ENCODE results near the gene ELFN2. TPM values are rescaled to one million over a fixed set of nuclear protein-coding genes. Genes with fewer than 3 reads are reported as not detected.

The ELFN2 gene
- total and polyA plus RNA-seq, 4 donors: 0.62 to 6.8 (median 1.6) TPM

DNA sequence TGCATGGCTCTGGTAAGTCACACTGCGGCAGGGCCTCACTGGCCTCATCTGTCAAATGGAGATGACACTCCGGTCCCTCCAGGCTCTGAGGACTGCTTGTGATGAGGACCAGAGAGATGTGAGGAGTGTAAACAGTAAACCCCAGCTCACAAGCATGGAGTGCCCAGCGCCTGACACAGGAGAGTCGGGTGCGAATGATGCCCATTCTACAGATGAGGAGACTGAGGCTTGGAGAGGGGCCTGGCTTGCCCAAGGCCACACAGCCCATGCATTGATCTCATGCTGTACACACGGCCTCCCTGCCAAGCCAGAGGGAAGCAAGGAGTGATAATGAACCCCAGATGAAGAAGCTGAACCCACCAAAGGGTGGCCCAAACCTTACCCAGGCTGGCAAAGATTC lies 37.2 kb downstream of the ELFN2 start:
- no peak for ATAC-seq (ENCODE audit: insufficient read depth, low FRiP score)
- DNase-seq: no peak
- no peak overlapping the region for H3K27ac ChIP-seq (ENCODE audit: low read depth in 1 of 2, low read length in 1 of 2)
- H3K36me3 ChIP-seq (ENCODE audit: control insufficient read depth in 4 of 4, insufficient read depth in 4 of 4, low read length in 4 of 4): no peaks in the 10 kb centered on the region
- H3K27me3 ChIP-seq (ENCODE audit: control insufficient read depth in 3 of 3, insufficient read depth in 3 of 3, low read length in 2 of 3): no peaks in the 10 kb centered on the region
- peaks cover 0 to 4% (median 0%) of the 10 kb centered on the region in 5 donors for H3K4me1 ChIP-seq (ENCODE audit: control insufficient read depth in 5 of 5, insufficient read depth in 5 of 5, low read length in 5 of 5)
- no peaks in the 10 kb centered on the region for H3K9me3 ChIP-seq (ENCODE audit: control insufficient read depth in 4 of 4, insufficient read depth in 3 of 4, low read length in 3 of 4)
- TF ChIP-seq, protein P1, sequence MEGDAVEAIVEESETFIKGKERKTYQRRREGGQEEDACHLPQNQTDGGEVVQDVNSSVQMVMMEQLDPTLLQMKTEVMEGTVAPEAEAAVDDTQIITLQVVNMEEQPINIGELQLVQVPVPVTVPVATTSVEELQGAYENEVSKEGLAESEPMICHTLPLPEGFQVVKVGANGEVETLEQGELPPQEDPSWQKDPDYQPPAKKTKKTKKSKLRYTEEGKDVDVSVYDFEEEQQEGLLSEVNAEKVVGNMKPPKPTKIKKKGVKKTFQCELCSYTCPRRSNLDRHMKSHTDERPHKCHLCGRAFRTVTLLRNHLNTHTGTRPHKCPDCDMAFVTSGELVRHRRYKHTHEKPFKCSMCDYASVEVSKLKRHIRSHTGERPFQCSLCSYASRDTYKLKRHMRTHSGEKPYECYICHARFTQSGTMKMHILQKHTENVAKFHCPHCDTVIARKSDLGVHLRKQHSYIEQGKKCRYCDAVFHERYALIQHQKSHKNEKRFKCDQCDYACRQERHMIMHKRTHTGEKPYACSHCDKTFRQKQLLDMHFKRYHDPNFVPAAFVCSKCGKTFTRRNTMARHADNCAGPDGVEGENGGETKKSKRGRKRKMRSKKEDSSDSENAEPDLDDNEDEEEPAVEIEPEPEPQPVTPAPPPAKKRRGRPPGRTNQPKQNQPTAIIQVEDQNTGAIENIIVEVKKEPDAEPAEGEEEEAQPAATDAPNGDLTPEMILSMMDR (IDR thresholded peaks at IDR 0.05; ENCODE audit: control extremely low read depth, extremely low read depth): no peak
- no peak overlapping the region for H3K4me3 ChIP-seq
- no peak overlapping the region for H3K9ac ChIP-seq (ENCODE audit: insufficient read depth in 1 of 2, low read length in 2 of 2)
- 95 to 99% methylated on average over 6 of the region's 6 CpGs for WGBS, 2 donors

DNA sequence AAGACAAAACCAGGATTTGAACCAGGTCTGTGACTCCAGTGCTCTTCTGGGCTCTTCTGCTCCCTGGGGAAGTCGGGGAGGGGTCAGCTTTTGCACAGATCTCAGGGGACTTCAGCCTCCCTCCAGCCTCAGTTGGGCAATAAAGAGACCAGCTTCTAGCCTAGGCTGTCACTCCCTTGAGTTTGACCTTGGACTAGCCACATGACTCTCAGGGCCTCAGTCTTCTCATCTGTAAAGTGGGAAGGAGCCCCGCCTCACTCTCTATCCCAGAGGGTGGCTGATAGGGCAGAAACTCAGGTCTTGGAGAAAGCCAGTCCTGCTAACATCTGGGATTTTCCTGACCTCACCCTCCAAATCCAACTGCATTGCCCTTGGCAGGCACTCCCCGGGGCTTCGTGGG lies 38.7 kb downstream of the ELFN2 start:
- H3K9ac ChIP-seq (ENCODE audit: insufficient read depth in 1 of 2, low read length in 2 of 2): no peak overlapping the region
- DNase-seq (no peak), ATAC-seq (ENCODE audit: insufficient read depth, low FRiP score) (no peak)
- no peaks in the 10 kb centered on the region for H3K27me3 ChIP-seq (ENCODE audit: control insufficient read depth in 3 of 3, insufficient read depth in 3 of 3, low read length in 2 of 3)
- WGBS, 2 donors: 92 to 95% methylated on average over 4 of the region's 4 CpGs
- no peaks in the 10 kb centered on the region for H3K9me3 ChIP-seq (ENCODE audit: control insufficient read depth in 4 of 4, insufficient read depth in 3 of 4, low read length in 3 of 4)
- TF ChIP-seq, protein P1 (IDR thresholded peaks at IDR 0.05; ENCODE audit: control extremely low read depth, extremely low read depth): no peak
- peaks cover 0 to 4% (median 0%) of the 10 kb centered on the region in 5 donors for H3K4me1 ChIP-seq (ENCODE audit: control insufficient read depth in 5 of 5, insufficient read depth in 5 of 5, low read length in 5 of 5)
- no peaks in the 10 kb centered on the region for H3K36me3 ChIP-seq (ENCODE audit: control insufficient read depth in 4 of 4, insufficient read depth in 4 of 4, low read length in 4 of 4)
- H3K27ac ChIP-seq (ENCODE audit: low read depth in 1 of 2, low read length in 1 of 2): no peak overlapping the region
- no peak overlapping the region for H3K4me3 ChIP-seq

DNA sequence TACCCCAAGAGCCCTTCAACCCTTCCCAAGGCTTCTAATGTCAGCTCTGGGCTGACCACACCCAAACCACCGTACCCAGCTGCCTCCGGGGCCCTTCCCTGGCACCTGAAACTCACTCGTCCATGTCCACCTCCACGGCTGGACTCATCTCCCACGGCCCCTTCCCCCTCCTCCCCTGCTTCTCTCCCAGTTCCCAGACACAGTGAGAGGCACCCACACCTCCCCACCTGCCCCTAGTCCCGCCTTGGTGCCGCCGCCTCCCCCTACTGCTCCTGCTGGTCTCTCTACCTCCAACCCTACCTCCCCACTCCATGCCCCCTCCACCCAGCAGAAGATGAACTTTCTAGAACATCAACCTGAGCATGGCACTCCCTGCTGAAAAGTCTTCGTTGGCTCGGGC lies 39.5 kb downstream of the ELFN2 start:
- no peak overlapping the region for H3K9ac ChIP-seq (ENCODE audit: insufficient read depth in 1 of 2, low read length in 2 of 2)
- TF ChIP-seq, protein P1 (IDR thresholded peaks at IDR 0.05; ENCODE audit: control extremely low read depth, extremely low read depth): no peak
- no peak for DNase-seq

DNA sequence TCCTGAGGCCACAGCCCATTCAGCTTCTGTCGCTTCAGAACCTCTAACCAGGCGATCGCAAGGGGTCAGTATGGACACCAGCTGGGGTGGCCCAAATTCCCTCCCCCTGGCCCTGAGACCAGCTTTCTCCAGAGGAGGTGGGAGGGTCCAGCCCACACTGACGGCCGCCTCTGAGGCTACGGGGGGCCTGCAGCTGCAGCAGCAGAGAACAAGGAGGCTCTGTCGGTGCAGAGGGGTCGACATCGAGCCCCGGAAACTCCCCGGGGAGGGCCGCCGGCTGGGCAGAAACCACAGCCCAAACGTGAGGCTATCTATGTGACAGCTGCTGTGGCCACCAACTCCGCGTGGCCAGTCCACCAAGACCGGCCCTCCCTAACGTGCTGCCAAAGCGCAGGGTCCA lies 40.8 kb downstream of the ELFN2 start:
- H3K4me3 ChIP-seq: no peak overlapping the region
- H3K27me3 ChIP-seq (ENCODE audit: control insufficient read depth in 3 of 3, insufficient read depth in 3 of 3, low read length in 2 of 3): no peaks in the 10 kb centered on the region
- WGBS, 2 donors: 67 to 91% methylated on average over 19 of the region's 19 CpGs
- peaks cover 0 to 4% (median 0%) of the 10 kb centered on the region in 5 donors for H3K4me1 ChIP-seq (ENCODE audit: control insufficient read depth in 5 of 5, insufficient read depth in 5 of 5, low read length in 5 of 5)
- TF ChIP-seq, protein P1 (IDR thresholded peaks at IDR 0.05; ENCODE audit: control extremely low read depth, extremely low read depth): no peak
- DNase-seq (no peak), ATAC-seq (ENCODE audit: insufficient read depth, low FRiP score) (no peak)
- no peak overlapping the region for H3K27ac ChIP-seq (ENCODE audit: low read depth in 1 of 2, low read length in 1 of 2)
- H3K36me3 ChIP-seq (ENCODE audit: control insufficient read depth in 4 of 4, insufficient read depth in 4 of 4, low read length in 4 of 4): no peaks in the 10 kb centered on the region
- no peaks in the 10 kb centered on the region for H3K9me3 ChIP-seq (ENCODE audit: control insufficient read depth in 4 of 4, insufficient read depth in 3 of 4, low read length in 3 of 4)
- H3K9ac ChIP-seq (ENCODE audit: insufficient read depth in 1 of 2, low read length in 2 of 2): no peak overlapping the region

More for the DNA sequence above, 39.5 kb downstream of the ELFN2 start:
- H3K27me3 ChIP-seq (ENCODE audit: control insufficient read depth in 3 of 3, insufficient read depth in 3 of 3, low read length in 2 of 3): no peaks in the 10 kb centered on the region
- no peaks in the 10 kb centered on the region for H3K36me3 ChIP-seq (ENCODE audit: control insufficient read depth in 4 of 4, insufficient read depth in 4 of 4, low read length in 4 of 4)
- no peak overlapping the region for H3K4me3 ChIP-seq
- no peak for ATAC-seq (ENCODE audit: insufficient read depth, low FRiP score)
- WGBS, 2 donors: 50 to 64% methylated on average over 10 of the region's 10 CpGs
- no peak overlapping the region for H3K27ac ChIP-seq (ENCODE audit: low read depth in 1 of 2, low read length in 1 of 2)
- H3K9me3 ChIP-seq (ENCODE audit: control insufficient read depth in 4 of 4, insufficient read depth in 3 of 4, low read length in 3 of 4): no peaks in the 10 kb centered on the region
- H3K4me1 ChIP-seq (ENCODE audit: control insufficient read depth in 5 of 5, insufficient read depth in 5 of 5, low read length in 5 of 5): peaks cover 0 to 4% (median 0%) of the 10 kb centered on the region in 5 donors
